Fibroblast of the aortic adventitia (primary cell): Measurements from ENCODE around the gene NACC2. TPM values are rescaled to one million over a fixed set of nuclear protein-coding genes. Genes with fewer than 3 reads are reported as not detected.
A peak's percentile ranks its signal among the peaks of the same experiment; 100 is the strongest.

Source experiments
- DNase-seq: peaks from one replicate; pipeline ENCODE4 v3.0.0-alpha.2; 2010; ENCODE audit warnings: low read depth
- H3K4me3 ChIP-seq: 2 replicates; pipeline ENCODE4 v1.5.1; 2011; ENCODE audit warnings: low read depth, mild to moderate bottlenecking, control low read depth, low read length, moderate library complexity
- CTCF ChIP-seq: IDR thresholded peaks from 2 replicates; pipeline ENCODE4 v1.5.1; 2011; ENCODE audit warnings: mild to moderate bottlenecking, low read length, control low read depth, inconsistent platforms; ENCODE audit not compliant: insufficient read depth
- total RNA-seq: library from RNA; depleted of rRNA; stranded (reverse); fragments of >200 nt; gene quantifications from 2 replicates; pipeline ENCODE4 v1.2.3, GENCODE V29; 2012; ENCODE audit warnings: low replicate concordance

The NACC2 gene
- total RNA-seq, 1 donor, result 17.4 TPM

- no peak for TF ChIP-seq CTCF
- H3K4me3 ChIP-seq, result no peak overlapping the region
- peak; percentile 56 for DNase-seq
These were observed 104.3 kb downstream of the NACC2 start for GRCh38 chr9:135990468-135991429.

- DNase-seq, result no peak
- no peak for TF ChIP-seq CTCF
These were observed 105.2 kb downstream of the NACC2 start for GRCh38 chr9:135989722-135990467.

GRCh38 chr9:135989157-135989556, 105.9 kb downstream of the NACC2 start:
- DNase-seq, result no peak
- H3K4me3 ChIP-seq, result no peak overlapping the region
- TF ChIP-seq CTCF, result no peak

More at GRCh38 chr9:135989722-135990467, 105.2 kb downstream of the NACC2 start:
- H3K4me3 ChIP-seq, result no peak overlapping the region

GRCh38 chr9:135988493-135988892, 106.6 kb downstream of the NACC2 start:
- H3K4me3 ChIP-seq, result no peak overlapping the region
- no peak for TF ChIP-seq CTCF

GRCh38 chr9:135987838-135988404, 107.2 kb downstream of the NACC2 start:
- DNase-seq, result no peak
- no peak for TF ChIP-seq CTCF
- no peak overlapping the region for H3K4me3 ChIP-seq

More at GRCh38 chr9:135988493-135988892, 106.6 kb downstream of the NACC2 start:
- no peak for DNase-seq

- no peak for TF ChIP-seq CTCF
- DNase-seq, result no peak
- H3K4me3 ChIP-seq, result no peak overlapping the region
These were observed 108.5 kb downstream of the NACC2 start for GRCh38 chr9:135986605-135987004.
